ENCODE measurements around the gene DHX34. TPM values are rescaled to one million over a fixed set of nuclear protein-coding genes. Genes with fewer than 3 reads are reported as not detected.

DHX34 gene
- total and polyA plus RNA-seq, 9 of the 15 experiments (the other 6 are each of a cell fraction or from before 2014, with no cell fraction given), result 0.36 to 42.0 (median 15.0) TPM

- no peaks in the 10 kb centered on the region for H3K79me2 ChIP-seq (ENCODE audit: control insufficient read depth, insufficient read depth, low read length)
- H3K27me3 ChIP-seq (ENCODE audit: control insufficient read depth in 2 of 2, insufficient read depth in 2 of 2, low read length in 2 of 2), result no peaks in the 10 kb centered on the region
- H4K20me1 ChIP-seq (replicated peaks; ENCODE audit: control insufficient read depth, insufficient read depth, low read length), result no peaks in the 10 kb centered on the region
- H3K4me3 ChIP-seq, result no peak overlapping the region
- no TSS peak for BruUV-seq (replicated peaks)
- ChIA-PET CTCF (ENCODE audit: low intra/inter-chr PET ratio) (no interaction called here), POLR2A (interaction anchor here (0.6 kb wide), 1 partner anchor 79 kb away, joined by 6 read pairs; no protein-coding TSS in a partner anchor)
- no peaks in the 10 kb centered on the region for H3K9me1 ChIP-seq (ENCODE audit: control insufficient read depth, insufficient read depth, low read length)
- peak overlapping the region; percentile 17; the same call in 1 of the 2 replicates for H3K4me2 ChIP-seq (ENCODE audit: insufficient read depth, low read length)
- H3K4me1 ChIP-seq (replicated peaks in 1 of 2; ENCODE audit: control insufficient read depth in 2 of 2, insufficient read depth in 2 of 2, low read length in 2 of 2), result peaks cover 14 to 30% of the 10 kb centered on the region in 2 experiments; a peak in 4 of 5 replicates
- H2AFZ ChIP-seq (ENCODE audit: low read depth, low read length), result peak overlapping the region; percentile 65
- peak overlapping the region in 1 of 2 experiments; percentile 33; a peak in 1 of 4 replicates for H3K9ac ChIP-seq (ENCODE audit: insufficient read depth in 1 of 2, low read depth in 2 of 2, low read length in 2 of 2)
- FAIRE-seq (no peak), DNase-seq (ENCODE audit: extremely low read depth in 1 of 4, low spot score in 3 of 4) (no peak), ATAC-seq (no peak)
- peak overlapping the region; percentile 40; the same call in 2 of the 3 replicates for H3K27ac ChIP-seq (ENCODE audit: extremely low read depth, low read depth, low read length)
- intact Hi-C loops (cut with micrococcal nuclease), result loop anchor here (2.0 kb wide), 1 partner anchor 21 kb away; no protein-coding TSS in a partner anchor
- no peak for TF ChIP-seq TCFL5 (CRISPR knock-in tag; conservative IDR thresholded peaks at IDR 0.05)
- TF ChIP-seq FOXM1 (IDR thresholded peaks at IDR 0.05; ENCODE audit: low read depth), result no peak
- no peak for TF ChIP-seq FOXM1 (CRISPR knock-in tag; IDR thresholded peaks at IDR 0.05; ENCODE audit: low read depth)
- no peak for TF ChIP-seq CBX2 (IDR thresholded peaks at IDR 0.05; ENCODE audit: insufficient read depth, low read length, poor library complexity, severe bottlenecking)
- no peak for TF ChIP-seq FUS (optimal IDR thresholded peaks at IDR 0.05; ENCODE audit: low read depth, low read length)
- TF ChIP-seq, protein P1, sequence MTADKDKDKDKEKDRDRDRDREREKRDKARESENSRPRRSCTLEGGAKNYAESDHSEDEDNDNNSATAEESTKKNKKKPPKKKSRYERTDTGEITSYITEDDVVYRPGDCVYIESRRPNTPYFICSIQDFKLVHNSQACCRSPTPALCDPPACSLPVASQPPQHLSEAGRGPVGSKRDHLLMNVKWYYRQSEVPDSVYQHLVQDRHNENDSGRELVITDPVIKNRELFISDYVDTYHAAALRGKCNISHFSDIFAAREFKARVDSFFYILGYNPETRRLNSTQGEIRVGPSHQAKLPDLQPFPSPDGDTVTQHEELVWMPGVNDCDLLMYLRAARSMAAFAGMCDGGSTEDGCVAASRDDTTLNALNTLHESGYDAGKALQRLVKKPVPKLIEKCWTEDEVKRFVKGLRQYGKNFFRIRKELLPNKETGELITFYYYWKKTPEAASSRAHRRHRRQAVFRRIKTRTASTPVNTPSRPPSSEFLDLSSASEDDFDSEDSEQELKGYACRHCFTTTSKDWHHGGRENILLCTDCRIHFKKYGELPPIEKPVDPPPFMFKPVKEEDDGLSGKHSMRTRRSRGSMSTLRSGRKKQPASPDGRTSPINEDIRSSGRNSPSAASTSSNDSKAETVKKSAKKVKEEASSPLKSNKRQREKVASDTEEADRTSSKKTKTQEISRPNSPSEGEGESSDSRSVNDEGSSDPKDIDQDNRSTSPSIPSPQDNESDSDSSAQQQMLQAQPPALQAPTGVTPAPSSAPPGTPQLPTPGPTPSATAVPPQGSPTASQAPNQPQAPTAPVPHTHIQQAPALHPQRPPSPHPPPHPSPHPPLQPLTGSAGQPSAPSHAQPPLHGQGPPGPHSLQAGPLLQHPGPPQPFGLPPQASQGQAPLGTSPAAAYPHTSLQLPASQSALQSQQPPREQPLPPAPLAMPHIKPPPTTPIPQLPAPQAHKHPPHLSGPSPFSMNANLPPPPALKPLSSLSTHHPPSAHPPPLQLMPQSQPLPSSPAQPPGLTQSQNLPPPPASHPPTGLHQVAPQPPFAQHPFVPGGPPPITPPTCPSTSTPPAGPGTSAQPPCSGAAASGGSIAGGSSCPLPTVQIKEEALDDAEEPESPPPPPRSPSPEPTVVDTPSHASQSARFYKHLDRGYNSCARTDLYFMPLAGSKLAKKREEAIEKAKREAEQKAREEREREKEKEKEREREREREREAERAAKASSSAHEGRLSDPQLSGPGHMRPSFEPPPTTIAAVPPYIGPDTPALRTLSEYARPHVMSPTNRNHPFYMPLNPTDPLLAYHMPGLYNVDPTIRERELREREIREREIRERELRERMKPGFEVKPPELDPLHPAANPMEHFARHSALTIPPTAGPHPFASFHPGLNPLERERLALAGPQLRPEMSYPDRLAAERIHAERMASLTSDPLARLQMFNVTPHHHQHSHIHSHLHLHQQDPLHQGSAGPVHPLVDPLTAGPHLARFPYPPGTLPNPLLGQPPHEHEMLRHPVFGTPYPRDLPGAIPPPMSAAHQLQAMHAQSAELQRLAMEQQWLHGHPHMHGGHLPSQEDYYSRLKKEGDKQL (CRISPR knock-in tag; IDR thresholded peaks at IDR 0.05; ENCODE audit: borderline replicate concordance), result no peak
- TF ChIP-seq PTBP1 (IDR thresholded peaks at IDR 0.05; ENCODE audit: low read depth, low read length), result no peak
- no peak for TF ChIP-seq NR2C2 (CRISPR knock-in tag; IDR thresholded peaks at IDR 0.05)
- 0 out of 2 replicates have a peak, but pooled peaks have one; percentile 6 for TF ChIP-seq NR2C2 (tag; IDR thresholded peaks at IDR 0.05)
- TF ChIP-seq THAP7 (CRISPR knock-in tag; IDR thresholded peaks at IDR 0.05), result no peak
- TF ChIP-seq, protein P2, sequence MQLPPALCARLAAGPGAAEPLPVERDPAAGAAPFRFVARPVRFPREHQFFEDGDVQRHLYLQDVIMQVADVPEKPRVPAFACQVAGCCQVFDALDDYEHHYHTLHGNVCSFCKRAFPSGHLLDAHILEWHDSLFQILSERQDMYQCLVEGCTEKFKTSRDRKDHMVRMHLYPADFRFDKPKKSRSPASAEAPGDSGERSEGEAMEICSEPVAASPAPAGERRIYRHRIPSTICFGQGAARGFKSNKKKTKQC (CRISPR knock-in tag; IDR thresholded peaks at IDR 0.05), result no peak
- no peak for TF ChIP-seq STAG1 (CRISPR knock-in tag; IDR thresholded peaks at IDR 0.05; ENCODE audit: borderline replicate concordance)
- no peak for TF ChIP-seq HDAC6 (IDR thresholded peaks at IDR 0.05; ENCODE audit: low read depth, low read length)
- no peak for TF ChIP-seq HDAC1 (IDR thresholded peaks at IDR 0.05)
- 0 out of 2 replicates have a peak, but pooled peaks have one; percentile 26 for TF ChIP-seq ZNF384 (IDR thresholded peaks at IDR 0.05; ENCODE audit: low read depth, low read length)
- TF ChIP-seq PHB (CRISPR knock-in tag; IDR thresholded peaks at IDR 0.05), result no peak
- no peak for TF ChIP-seq ZNF830 (CRISPR knock-in tag; IDR thresholded peaks at IDR 0.05)
- TF ChIP-seq CAMTA2 (CRISPR knock-in tag; conservative IDR thresholded peaks at IDR 0.05), result no peak
- in situ Hi-C loops (cut with MboI), result no loop called here
- H3K9me3 ChIP-seq (replicated peaks; ENCODE audit: control insufficient read depth, insufficient read depth, low read depth, low read length), result no peaks in the 10 kb centered on the region
- no peaks in the 10 kb centered on the region for H3K36me3 ChIP-seq (ENCODE audit: control insufficient read depth, insufficient read depth, low read length)
- WGBS (ENCODE audit: insufficient coverage, low coverage, missing lambda C conversion rate), result 72% methylated on average over 10 of the region's 10 CpGs
Measured at GRCh38 chr19:47313754-47314295, 35.3 kb upstream of the DHX34 start.
